Measurements from ENCODE around the gene PITRM1. TPM values are rescaled to one million over a fixed set of nuclear protein-coding genes. Genes with fewer than 3 reads are reported as not detected.

Gene PITRM1
- total RNA-seq, 1 donor from 2014 or later: 65.8 TPM

DNA sequence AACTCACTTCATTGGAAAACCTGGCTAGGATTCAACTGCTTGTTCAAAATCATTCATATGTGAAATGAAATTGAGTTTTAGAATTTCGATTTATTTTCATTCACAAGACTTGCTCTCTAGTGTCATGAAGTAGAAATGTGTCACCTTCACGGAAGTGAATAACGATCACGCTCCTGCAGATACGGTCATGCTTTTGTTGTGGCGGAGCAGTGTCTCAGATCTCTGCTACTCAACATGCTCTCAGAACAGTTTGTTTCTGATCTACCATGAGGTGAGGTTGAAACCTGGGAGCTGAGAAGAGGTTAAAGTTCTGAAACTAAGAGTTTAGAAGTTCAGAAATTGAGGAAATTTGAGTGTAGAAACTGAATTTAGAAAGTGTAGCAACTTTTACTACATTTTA lies 13.8 kb upstream of the PITRM1 start:
- TF ChIP-seq, protein P1, sequence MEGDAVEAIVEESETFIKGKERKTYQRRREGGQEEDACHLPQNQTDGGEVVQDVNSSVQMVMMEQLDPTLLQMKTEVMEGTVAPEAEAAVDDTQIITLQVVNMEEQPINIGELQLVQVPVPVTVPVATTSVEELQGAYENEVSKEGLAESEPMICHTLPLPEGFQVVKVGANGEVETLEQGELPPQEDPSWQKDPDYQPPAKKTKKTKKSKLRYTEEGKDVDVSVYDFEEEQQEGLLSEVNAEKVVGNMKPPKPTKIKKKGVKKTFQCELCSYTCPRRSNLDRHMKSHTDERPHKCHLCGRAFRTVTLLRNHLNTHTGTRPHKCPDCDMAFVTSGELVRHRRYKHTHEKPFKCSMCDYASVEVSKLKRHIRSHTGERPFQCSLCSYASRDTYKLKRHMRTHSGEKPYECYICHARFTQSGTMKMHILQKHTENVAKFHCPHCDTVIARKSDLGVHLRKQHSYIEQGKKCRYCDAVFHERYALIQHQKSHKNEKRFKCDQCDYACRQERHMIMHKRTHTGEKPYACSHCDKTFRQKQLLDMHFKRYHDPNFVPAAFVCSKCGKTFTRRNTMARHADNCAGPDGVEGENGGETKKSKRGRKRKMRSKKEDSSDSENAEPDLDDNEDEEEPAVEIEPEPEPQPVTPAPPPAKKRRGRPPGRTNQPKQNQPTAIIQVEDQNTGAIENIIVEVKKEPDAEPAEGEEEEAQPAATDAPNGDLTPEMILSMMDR (IDR thresholded peaks at IDR 0.05; ENCODE audit: partially characterized antibody, unreplicated experiment): no peak
- Mint-ChIP-seq H3K36me3 (ENCODE audit: unreplicated experiment) (no peaks in the 10 kb centered on the region), H3K4me1 (ENCODE audit: low read depth, unreplicated experiment) (no peaks in the 10 kb centered on the region), H3K27ac (ENCODE audit: unreplicated experiment) (no peak overlapping the region), H3K9me3 (ENCODE audit: unreplicated experiment) (peaks cover 1% of the 10 kb centered on the region), H3K4me3 (ENCODE audit: unreplicated experiment) (no peak overlapping the region), H3K27me3 (ENCODE audit: unreplicated experiment) (peaks cover 3% of the 10 kb centered on the region)
- DNase-seq: no peak

DNA sequence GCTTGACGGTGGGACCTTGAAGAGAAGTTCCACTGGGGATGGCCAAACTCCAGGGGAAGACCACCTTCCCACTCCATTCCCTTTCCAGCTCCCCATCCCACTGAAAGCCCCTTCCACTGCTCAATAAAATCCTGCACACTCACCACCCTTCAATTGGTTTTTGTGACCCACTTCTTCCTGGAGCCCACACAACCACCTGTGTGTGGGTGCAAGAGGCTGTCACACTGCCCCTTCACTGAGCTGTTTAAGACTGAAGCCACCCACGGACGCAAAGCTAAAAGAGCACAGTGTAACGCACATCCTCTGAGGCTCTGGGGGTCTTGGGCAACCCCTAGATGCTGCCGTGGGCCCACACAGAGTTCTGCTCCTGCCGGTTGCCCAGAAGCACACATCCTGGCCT lies 12.8 kb upstream of the PITRM1 start:
- Mint-ChIP-seq H3K9me3 (ENCODE audit: unreplicated experiment) (peaks cover 1% of the 10 kb centered on the region), H3K4me3 (ENCODE audit: unreplicated experiment) (no peak overlapping the region), H3K27ac (ENCODE audit: unreplicated experiment) (no peak overlapping the region), H3K36me3 (ENCODE audit: unreplicated experiment) (no peaks in the 10 kb centered on the region), H3K4me1 (ENCODE audit: low read depth, unreplicated experiment) (no peaks in the 10 kb centered on the region), H3K27me3 (ENCODE audit: unreplicated experiment) (peaks cover 3% of the 10 kb centered on the region)
- no peak for DNase-seq
- TF ChIP-seq, protein P1 (IDR thresholded peaks at IDR 0.05; ENCODE audit: partially characterized antibody, unreplicated experiment): no peak

DNA sequence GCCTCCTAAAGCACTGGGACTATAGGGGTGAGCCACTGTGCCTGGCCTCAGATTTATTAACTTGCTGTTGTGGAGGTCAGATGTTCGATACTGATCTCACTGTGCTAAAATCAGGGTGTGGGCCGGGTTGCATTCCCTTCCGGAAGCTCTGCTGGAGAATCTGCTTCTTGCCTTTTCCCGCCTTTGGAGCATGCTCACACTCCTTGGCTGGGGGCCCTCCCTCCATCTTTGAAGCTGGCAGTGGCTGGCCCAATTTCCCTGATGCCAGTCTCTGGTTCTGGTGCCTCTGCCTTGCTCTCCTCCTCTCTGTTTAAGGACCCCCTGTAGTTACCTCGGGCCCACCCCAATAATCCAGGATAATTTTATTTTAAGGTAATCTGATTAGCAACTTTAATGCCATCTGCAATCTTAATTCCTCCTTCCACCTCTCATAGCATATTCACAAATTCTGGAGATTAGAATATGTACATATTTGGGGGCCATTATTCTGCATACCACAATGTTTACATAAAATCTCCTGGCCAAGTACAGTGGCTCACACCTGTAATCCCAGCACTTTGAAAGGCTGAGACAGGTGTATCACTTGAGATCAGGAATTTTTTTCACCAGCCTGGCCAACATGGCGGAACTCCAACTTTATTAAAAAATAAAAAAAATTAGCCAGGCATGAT lies 7.9 kb upstream of the PITRM1 start:
- TF ChIP-seq, protein P1 (IDR thresholded peaks at IDR 0.05; ENCODE audit: partially characterized antibody, unreplicated experiment): no peak
- peaks cover 1% of the 10 kb centered on the region for H3K9me3 Mint-ChIP-seq (ENCODE audit: unreplicated experiment)
- H3K27ac Mint-ChIP-seq (ENCODE audit: unreplicated experiment): no peak overlapping the region
- H3K4me1 Mint-ChIP-seq (ENCODE audit: low read depth, unreplicated experiment): no peaks in the 10 kb centered on the region
- no peaks in the 10 kb centered on the region for H3K36me3 Mint-ChIP-seq (ENCODE audit: unreplicated experiment)
- H3K4me3 Mint-ChIP-seq (ENCODE audit: unreplicated experiment): no peak overlapping the region
- H3K27me3 Mint-ChIP-seq (ENCODE audit: unreplicated experiment): peaks cover 2% of the 10 kb centered on the region
- DNase-seq: no peak

DNA sequence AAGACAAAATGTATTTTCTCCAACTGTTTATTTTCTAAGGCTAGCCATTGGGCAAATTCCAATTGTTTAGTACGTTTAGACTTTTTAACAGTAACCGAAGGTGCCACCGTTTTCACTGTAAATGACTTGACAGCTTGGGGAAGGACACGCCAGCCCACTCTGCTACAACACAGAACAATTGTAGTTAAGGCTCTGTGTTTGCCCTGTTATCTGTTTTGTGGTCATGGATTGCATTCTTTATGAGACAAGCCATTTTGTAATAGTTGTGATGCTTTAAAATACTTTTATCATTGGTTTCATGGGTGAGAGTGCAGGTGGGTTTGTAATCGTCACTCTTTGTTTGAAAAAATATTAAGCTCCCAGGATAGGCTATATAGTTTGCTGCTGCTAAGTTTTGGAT lies 6.6 kb upstream of the PITRM1 start:
- Mint-ChIP-seq H3K4me3 (ENCODE audit: unreplicated experiment) (no peak overlapping the region), H3K4me1 (ENCODE audit: low read depth, unreplicated experiment) (no peaks in the 10 kb centered on the region), H3K36me3 (ENCODE audit: unreplicated experiment) (no peaks in the 10 kb centered on the region), H3K27ac (ENCODE audit: unreplicated experiment) (no peak overlapping the region), H3K27me3 (ENCODE audit: unreplicated experiment) (peaks cover 2% of the 10 kb centered on the region), H3K9me3 (ENCODE audit: unreplicated experiment) (peaks cover 1% of the 10 kb centered on the region)
- TF ChIP-seq, protein P1 (IDR thresholded peaks at IDR 0.05; ENCODE audit: partially characterized antibody, unreplicated experiment): no peak
- DNase-seq: no peak

- no peaks in the 10 kb centered on the region for H3K9me3 Mint-ChIP-seq (ENCODE audit: unreplicated experiment)
- H3K36me3 Mint-ChIP-seq (ENCODE audit: unreplicated experiment): no peaks in the 10 kb centered on the region
- H3K27me3 Mint-ChIP-seq (ENCODE audit: unreplicated experiment): peaks cover 2% of the 10 kb centered on the region
- H3K27ac Mint-ChIP-seq (ENCODE audit: unreplicated experiment): no peak overlapping the region
- TF ChIP-seq, protein P1 (IDR thresholded peaks at IDR 0.05; ENCODE audit: partially characterized antibody, unreplicated experiment): no peak
- H3K4me1 Mint-ChIP-seq (ENCODE audit: low read depth, unreplicated experiment): no peaks in the 10 kb centered on the region
- DNase-seq: no peak
- H3K4me3 Mint-ChIP-seq (ENCODE audit: unreplicated experiment): no peak overlapping the region
Observed at GRCh38 chr10:3178042-3178441, 5.5 kb upstream of the PITRM1 start.

All from glutamatergic neuron (in vitro differentiated cells).